ENCODE results near the gene FXYD4. TPM values are rescaled to one million over a fixed set of nuclear protein-coding genes. Genes with fewer than 3 reads are reported as not detected.

FXYD4 gene
- total RNA-seq, 4 donors from 2014 or later = not detected

DNA sequence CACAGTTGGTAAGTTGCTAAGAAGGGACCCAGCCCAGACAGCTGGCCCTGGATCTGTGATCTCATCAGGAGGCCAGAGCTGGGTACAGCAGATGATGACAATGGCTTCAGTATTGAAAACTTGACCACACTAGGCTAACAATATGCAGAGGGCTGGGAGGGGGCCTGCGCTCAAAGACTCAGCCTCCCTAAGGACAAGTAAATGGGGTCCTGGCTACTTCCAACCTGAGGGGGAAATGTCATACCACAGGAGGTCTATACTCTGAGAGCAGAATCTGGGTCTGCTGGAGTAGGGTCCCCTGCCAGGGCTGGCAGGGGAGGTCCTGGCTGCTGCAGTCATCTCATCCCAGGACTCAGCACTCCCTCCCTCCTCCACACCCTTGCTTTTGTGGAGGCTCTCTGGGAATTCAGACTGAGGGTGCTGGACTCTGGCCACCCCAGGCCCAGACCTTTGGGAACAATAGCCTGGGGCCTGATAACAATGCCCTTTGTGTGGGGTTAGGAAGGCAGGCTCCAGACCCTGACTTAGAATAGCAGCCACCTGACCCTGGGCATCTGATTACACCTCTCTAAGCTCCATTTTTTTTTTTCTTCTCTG is 1.4 kb downstream of the FXYD4 start:
- DNase-seq (ENCODE audit: low spot score in 2 of 2) = no peak
- intact Hi-C loops (cut with DNase I; ENCODE audit: low total_unique reads) = no loop called here
- H3K4me3 ChIP-seq (ENCODE audit: low read depth, poor library complexity, severe bottlenecking) = no peak overlapping the region
- 92 to 93% methylated on average over 1 of the region's 1 CpG for WGBS, 2 donors
- TF ChIP-seq, protein P1, sequence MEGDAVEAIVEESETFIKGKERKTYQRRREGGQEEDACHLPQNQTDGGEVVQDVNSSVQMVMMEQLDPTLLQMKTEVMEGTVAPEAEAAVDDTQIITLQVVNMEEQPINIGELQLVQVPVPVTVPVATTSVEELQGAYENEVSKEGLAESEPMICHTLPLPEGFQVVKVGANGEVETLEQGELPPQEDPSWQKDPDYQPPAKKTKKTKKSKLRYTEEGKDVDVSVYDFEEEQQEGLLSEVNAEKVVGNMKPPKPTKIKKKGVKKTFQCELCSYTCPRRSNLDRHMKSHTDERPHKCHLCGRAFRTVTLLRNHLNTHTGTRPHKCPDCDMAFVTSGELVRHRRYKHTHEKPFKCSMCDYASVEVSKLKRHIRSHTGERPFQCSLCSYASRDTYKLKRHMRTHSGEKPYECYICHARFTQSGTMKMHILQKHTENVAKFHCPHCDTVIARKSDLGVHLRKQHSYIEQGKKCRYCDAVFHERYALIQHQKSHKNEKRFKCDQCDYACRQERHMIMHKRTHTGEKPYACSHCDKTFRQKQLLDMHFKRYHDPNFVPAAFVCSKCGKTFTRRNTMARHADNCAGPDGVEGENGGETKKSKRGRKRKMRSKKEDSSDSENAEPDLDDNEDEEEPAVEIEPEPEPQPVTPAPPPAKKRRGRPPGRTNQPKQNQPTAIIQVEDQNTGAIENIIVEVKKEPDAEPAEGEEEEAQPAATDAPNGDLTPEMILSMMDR (IDR thresholded peaks at IDR 0.05) = no peak
- TF ChIP-seq POLR2A (IDR thresholded peaks at IDR 0.05) = no peak

DNA sequence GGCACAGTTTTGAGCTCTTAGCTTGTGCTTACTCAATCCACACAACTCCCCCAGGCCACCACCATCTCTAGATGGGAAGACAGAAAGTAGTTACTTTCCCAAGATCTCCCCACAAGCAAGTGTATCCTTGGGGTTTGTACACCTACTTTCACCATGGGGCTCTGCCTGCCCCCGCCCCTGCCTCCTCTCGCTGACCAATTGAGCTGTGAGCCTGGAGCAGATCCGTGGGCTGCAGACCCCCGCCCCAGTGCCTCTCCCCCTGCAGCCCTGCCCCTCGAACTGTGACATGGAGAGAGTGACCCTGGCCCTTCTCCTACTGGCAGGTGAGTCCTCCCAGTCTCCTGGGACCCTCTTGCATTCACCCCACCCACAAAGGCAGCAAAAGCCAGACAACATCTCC is 2.0 kb downstream of the FXYD4 start:
- no peak for TF ChIP-seq POLR2A (IDR thresholded peaks at IDR 0.05)
- TF ChIP-seq, protein P1 (IDR thresholded peaks at IDR 0.05) = no peak
- intact Hi-C loops (cut with DNase I; ENCODE audit: low total_unique reads) = no loop called here
- DNase-seq (ENCODE audit: low spot score in 2 of 2) = no peak
- WGBS, 2 donors = 83 to 93% methylated on average over 5 of the region's 5 CpGs
- H3K4me3 ChIP-seq (ENCODE audit: low read depth, poor library complexity, severe bottlenecking) = no peak overlapping the region

DNA sequence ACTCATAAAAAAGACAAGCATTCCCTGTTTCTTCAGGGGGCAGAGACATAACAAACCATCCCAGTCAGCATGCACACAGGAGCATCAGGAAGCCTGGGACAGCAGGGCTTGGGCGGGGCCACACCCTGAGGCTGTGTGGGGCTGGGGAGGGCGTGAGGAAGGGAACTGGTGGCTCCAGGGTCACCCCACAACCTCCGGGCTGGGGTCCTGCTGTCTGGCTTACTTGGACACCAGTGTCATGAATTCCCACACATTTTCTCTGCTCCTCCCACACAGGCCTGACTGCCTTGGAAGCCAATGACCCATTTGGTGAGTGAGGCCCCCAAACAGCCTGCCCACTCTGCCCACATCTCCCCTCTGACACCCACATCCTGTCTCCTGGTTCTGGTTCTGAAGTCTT is 2.8 kb downstream of the FXYD4 start:
- TF ChIP-seq, protein P1 (IDR thresholded peaks at IDR 0.05) = no peak
- TF ChIP-seq POLR2A (IDR thresholded peaks at IDR 0.05) = no peak
- intact Hi-C loops (cut with DNase I; ENCODE audit: low total_unique reads) = no loop called here
- 67 to 77% methylated on average over 2 to 3 of the region's 3 CpGs for WGBS, 2 donors
- H3K4me3 ChIP-seq (ENCODE audit: low read depth, poor library complexity, severe bottlenecking) = no peak overlapping the region
- no peak for DNase-seq (ENCODE audit: low spot score in 2 of 2)

DNA sequence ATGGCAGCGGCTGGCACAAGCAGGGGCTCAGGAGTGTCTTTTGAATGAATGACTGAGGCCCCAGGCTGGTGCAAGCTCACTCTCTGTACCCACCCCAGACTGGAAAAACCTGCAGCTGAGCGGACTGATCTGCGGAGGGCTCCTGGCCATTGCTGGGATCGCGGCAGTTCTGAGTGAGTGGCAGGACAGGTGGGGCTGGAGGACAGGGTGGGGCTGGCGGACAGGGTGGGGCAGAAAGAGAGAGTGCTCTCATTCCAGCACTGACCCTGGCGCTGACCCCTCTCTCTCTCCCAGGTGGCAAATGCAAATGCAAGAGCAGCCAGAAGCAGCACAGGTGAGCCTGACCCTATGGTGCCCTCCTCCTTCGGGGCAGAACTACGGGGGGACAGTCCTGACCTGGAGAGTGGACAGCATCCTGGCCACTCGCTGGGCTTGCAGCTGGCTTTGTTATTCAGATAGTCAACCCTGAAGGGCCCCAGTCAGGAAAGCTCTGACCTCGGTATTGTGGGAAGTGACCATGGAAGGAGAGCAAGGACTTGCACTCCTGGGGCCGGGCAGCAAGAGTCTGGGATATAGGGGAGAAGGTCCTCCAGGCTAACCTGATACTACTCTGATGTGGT is 4.1 kb downstream of the FXYD4 start:
- no peak overlapping the region for H3K4me3 ChIP-seq (ENCODE audit: low read depth, poor library complexity, severe bottlenecking)
- intact Hi-C loops (cut with DNase I; ENCODE audit: low total_unique reads) = no loop called here
- no peak for DNase-seq (ENCODE audit: low spot score in 2 of 2)
- TF ChIP-seq, protein P1 (IDR thresholded peaks at IDR 0.05) = no peak
- TF ChIP-seq POLR2A (IDR thresholded peaks at IDR 0.05) = no peak
- WGBS, 2 donors = 70 to 85% methylated on average over 11 to 12 of the region's 12 CpGs

DNA sequence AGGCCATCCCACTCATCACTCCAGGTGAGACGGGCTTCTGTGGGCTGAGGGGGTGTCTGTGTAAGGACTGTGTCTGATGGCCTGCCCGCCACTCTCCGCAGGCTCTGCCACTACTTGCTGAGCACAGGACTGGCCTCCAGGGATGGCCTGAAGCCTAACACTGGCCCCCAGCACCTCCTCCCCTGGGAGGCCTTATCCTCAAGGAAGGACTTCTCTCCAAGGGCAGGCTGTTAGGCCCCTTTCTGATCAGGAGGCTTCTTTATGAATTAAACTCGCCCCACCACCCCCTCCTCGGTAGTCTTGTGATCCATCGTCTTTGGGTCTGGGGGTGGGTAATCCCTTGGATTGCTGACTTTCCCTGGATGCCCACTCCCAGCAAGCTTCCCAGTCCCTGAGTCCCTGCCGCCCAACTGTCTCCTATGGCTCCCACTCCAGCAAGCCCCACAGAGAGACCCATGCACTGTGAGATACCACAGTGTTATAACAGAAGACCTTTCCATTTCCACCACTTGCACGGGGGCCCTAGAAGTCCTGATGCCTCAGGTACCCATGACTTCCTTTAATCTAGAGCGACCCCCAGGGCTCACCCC is 4.7 kb downstream of the FXYD4 start:
- H3K4me3 ChIP-seq (ENCODE audit: low read depth, poor library complexity, severe bottlenecking) = no peak overlapping the region
- no peak for DNase-seq (ENCODE audit: low spot score in 2 of 2)
- 84 to 92% methylated on average over 9 of the region's 9 CpGs for WGBS, 2 donors
- intact Hi-C loops (cut with DNase I; ENCODE audit: low total_unique reads) = no loop called here
- TF ChIP-seq, protein P1 (IDR thresholded peaks at IDR 0.05) = no peak
- TF ChIP-seq POLR2A (IDR thresholded peaks at IDR 0.05) = no peak

Measured in lower leg skin (tissue), 4 donors.